HUES48 (cell line): Measurements from ENCODE around the gene CACNG1.

Experiments
- H3K27ac ChIP-seq: one replicate; pipeline ENCODE4 v1.7.0; 2013; ENCODE audit warnings: low read depth, low read length, inconsistent platforms
- H3K27me3 ChIP-seq: 2 replicates; pipeline ENCODE4 v1.6.1; 2013; ENCODE audit warnings: mild to moderate bottlenecking, low read length; ENCODE audit not compliant: control insufficient read depth, insufficient read depth
- H3K36me3 ChIP-seq: 2 replicates; pipeline ENCODE4 v1.6.1; 2013; ENCODE audit warnings: low read length; ENCODE audit not compliant: control insufficient read depth, insufficient read depth
- H3K4me1 ChIP-seq: 2 replicates; pipeline ENCODE4 v1.6.1; 2013; ENCODE audit warnings: mild to moderate bottlenecking, low read length; ENCODE audit not compliant: control insufficient read depth, insufficient read depth
- H3K4me3 ChIP-seq: 2 replicates; pipeline ENCODE4 v1.5.1; 2013; ENCODE audit warnings: mild to moderate bottlenecking, low read depth, low read length
- H3K9ac ChIP-seq: 2 replicates; pipeline ENCODE4 v1.6.1; 2013; ENCODE audit warnings: mild to moderate bottlenecking, low read depth, low read length, moderate library complexity
- H3K9me3 ChIP-seq: 2 replicates; pipeline ENCODE4 v1.6.1; 2013; ENCODE audit warnings: low read length; ENCODE audit not compliant: control insufficient read depth, insufficient read depth

Gene CACNG1

DNA sequence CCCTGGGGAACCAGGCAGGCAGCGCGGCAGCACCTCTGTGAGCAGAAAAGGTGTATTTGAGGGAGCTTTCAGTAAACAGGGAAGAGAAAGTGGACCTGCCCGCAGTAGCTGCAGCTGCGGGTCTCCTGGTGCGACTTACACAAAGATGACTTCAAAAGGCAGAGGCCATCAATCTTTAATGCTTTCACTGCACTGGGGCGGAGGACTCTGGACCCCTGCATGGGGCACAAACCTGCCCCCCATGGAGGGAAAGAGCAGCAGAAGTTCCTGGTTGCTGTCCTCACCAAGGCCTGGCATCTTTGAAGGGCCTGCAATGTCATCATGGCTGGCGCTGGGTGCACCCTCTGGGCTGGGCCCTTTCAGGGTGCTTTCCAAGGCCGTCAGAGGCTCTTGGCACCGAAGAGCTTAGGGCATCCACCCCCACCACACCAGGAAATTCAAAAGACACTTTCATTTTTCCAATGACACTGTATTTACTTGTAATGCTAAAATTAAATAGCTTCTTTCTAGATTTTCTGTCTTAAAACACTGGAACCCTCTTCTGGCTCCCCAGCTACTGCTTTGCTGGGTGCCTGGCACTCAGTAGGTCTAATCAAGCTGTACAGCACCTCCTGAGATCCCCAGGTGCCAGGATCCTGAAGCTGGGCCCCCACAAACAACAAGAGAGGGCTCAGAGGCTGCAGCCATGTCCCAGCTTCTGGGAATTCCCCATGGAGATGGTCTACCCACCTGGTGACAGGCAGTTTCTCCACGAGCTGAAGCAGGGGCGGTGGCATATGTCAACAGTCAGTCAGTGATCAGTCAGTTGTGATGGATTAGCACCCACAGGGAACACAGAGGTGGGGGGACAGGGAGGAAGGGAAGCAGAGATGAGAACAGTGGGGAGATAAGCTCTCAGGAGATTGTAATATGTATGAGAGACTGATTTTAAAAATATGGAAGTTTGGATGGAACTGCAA lies 2.1 kb upstream of the CACNG1 start:
- H3K27ac ChIP-seq, result no peak overlapping the region
- no peaks in the 10 kb centered on the region for H3K4me1 ChIP-seq
- no peaks in the 10 kb centered on the region for H3K36me3 ChIP-seq
- no peaks in the 10 kb centered on the region for H3K27me3 ChIP-seq
- no peak overlapping the region for H3K9ac ChIP-seq
- H3K4me3 ChIP-seq, result no peak overlapping the region
- no peaks in the 10 kb centered on the region for H3K9me3 ChIP-seq

DNA sequence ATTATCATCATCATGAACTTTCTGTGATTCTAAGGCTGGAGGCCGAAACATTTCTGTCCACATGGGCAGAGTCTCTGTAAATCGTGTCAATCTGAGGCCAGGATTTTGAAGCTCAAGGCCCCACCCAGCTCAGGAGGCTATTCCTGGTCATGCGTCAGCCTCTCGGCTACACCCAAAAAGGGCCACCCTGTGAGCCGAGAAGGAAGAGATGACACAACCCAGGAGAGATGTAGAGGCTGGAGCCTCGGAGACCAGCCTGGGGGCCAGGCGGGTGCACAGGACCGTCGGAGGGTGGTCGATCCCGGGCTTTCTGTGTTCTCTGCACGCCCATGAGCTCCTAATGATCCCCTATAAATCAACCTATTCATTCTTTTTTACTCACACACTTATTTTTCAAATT lies 1.1 kb upstream of the CACNG1 start:
- no peak overlapping the region for H3K9ac ChIP-seq
- 0 out of 2 replicates have a peak, but pooled peaks cover under 1% of the 10 kb centered on the region for H3K9me3 ChIP-seq
- H3K27ac ChIP-seq, result no peak overlapping the region
- H3K27me3 ChIP-seq, result no peaks in the 10 kb centered on the region
- no peaks in the 10 kb centered on the region for H3K4me1 ChIP-seq
- H3K36me3 ChIP-seq, result no peaks in the 10 kb centered on the region
- no peak overlapping the region for H3K4me3 ChIP-seq

DNA sequence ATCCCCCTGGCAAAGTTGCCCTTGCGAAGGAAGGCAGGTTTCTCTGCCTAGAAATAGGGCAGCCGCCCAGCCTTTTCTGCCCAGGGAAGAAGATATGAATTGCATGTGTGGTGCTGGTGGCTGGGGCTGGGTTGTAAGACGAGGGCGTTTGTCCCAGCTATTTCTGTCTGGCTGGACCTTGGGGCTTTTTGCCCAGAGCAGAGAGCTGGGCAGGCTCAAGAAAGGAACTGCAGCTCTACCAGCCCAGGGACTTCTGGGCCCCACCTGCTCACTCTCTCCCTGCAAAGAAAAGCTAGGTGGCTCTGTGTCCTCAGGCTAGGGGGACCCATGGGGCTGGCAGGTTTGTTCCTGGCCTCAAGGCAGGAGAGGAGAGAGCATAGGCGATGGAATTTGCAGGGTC lies 586 bp downstream of the CACNG1 start:
- no peak overlapping the region for H3K27ac ChIP-seq
- no peak overlapping the region for H3K9ac ChIP-seq
- H3K4me3 ChIP-seq, result no peak overlapping the region
- no peaks in the 10 kb centered on the region for H3K36me3 ChIP-seq
- H3K9me3 ChIP-seq, result peaks cover 10% of the 10 kb centered on the region
- H3K27me3 ChIP-seq, result no peaks in the 10 kb centered on the region
- no peaks in the 10 kb centered on the region for H3K4me1 ChIP-seq

DNA sequence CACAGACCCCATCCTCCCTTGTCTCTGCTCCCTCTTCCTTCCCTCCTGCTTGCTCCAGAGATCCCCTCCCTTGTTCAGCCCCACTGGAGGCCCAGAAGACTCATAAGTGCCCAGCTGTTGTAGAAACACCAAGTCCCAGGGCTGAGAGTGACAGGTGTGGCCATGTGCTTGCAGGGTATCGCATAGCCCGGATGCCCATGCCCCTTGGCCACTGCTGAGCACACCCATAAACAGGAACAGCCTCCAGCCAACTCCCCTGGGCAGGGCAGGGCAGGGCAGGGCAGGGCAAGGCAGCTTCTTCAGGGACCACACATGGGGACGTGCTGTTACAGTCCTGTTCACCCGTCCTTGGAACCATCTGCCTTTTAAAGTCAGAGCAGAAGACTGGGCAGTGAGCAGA lies 2.0 kb downstream of the CACNG1 start:
- no peaks in the 10 kb centered on the region for H3K36me3 ChIP-seq
- no peaks in the 10 kb centered on the region for H3K4me1 ChIP-seq
- no peak overlapping the region for H3K4me3 ChIP-seq
- H3K27ac ChIP-seq, result no peak overlapping the region
- H3K9me3 ChIP-seq, result peaks cover 10% of the 10 kb centered on the region
- no peak overlapping the region for H3K9ac ChIP-seq
- no peaks in the 10 kb centered on the region for H3K27me3 ChIP-seq

DNA sequence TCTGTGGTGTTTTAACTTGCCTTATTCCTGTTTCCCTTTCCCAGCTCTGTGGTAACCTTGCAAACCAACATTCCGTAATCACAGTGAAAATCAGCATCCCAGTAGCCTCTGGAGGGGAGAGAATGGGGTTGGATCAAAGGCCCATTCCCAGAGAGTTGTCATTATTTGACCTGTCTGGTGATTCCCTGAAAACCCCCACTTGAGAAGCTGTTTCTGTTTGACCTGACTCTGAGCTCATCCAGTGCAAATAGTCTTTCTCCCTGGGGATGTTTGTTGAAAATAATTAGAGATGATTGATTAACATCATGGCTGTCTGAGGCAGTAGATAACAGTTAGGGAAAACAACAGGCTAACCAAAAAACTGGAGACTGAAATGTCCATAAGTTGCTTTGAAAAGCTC lies 3.0 kb downstream of the CACNG1 start:
- no peak overlapping the region for H3K9ac ChIP-seq
- no peaks in the 10 kb centered on the region for H3K27me3 ChIP-seq
- H3K36me3 ChIP-seq, result no peaks in the 10 kb centered on the region
- peaks cover 10% of the 10 kb centered on the region for H3K9me3 ChIP-seq
- H3K4me1 ChIP-seq, result no peaks in the 10 kb centered on the region
- no peak overlapping the region for H3K4me3 ChIP-seq
- no peak overlapping the region for H3K27ac ChIP-seq

DNA sequence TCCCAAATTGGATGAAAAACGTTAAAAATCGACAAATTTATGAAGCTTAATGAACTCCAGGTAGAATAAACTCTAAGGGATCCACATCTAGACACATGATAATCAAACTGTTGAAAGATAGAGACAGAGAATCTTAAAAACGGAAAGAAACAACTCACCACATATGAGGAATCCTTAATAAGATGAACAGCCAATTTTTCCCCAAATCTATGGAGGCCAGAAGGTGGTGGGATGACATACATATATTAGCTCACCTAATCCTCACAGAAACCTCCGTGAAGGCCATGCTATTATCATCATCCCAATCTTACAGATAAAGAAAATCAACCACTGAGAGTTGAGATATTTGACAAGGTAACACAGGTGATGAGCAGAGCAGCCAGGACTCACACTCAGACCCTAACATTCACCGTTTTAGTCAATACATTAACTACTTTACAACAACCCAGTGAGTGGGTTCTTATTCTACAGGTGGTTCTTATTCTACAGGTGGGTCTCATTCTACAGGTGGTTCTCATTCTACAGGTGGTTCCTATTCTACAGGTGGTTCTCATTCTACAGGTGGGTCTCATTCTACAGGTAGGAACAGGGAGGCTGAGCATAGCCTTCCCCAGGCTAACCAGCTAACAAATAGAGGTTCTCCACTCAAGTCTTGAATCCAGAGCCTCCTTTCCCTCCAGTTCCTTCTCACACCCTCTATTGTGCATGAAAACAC lies 4.8 kb downstream of the CACNG1 start:
- no peaks in the 10 kb centered on the region for H3K36me3 ChIP-seq
- no peak overlapping the region for H3K27ac ChIP-seq
- no peaks in the 10 kb centered on the region for H3K4me1 ChIP-seq
- H3K27me3 ChIP-seq, result no peaks in the 10 kb centered on the region
- no peak overlapping the region for H3K9ac ChIP-seq
- H3K9me3 ChIP-seq, result peaks cover 10% of the 10 kb centered on the region
- no peak overlapping the region for H3K4me3 ChIP-seq

DNA sequence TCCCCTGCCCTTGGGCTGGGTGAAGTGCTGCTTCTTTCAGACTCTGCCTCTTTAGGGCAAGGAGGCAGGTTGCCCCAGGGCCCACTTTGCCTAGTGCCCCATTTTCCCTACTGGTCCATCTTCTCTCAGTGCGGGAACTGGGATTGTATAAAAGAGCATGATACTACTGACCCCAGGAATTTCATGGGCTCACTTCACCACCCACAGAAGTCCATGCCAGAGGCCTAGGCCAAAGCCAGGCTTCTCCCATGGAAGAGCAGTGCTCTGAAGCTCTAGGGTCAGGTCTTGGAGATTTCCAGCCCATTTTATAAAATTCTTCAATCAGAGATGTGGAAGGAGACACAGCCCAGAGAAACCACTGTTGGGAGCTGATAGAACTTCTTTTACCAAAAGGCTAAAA lies 5.7 kb downstream of the CACNG1 start:
- H3K27ac ChIP-seq, result no peak overlapping the region
- H3K9me3 ChIP-seq, result peaks cover 10% of the 10 kb centered on the region
- H3K9ac ChIP-seq, result no peak overlapping the region
- H3K36me3 ChIP-seq, result no peaks in the 10 kb centered on the region
- H3K4me1 ChIP-seq, result no peaks in the 10 kb centered on the region
- H3K27me3 ChIP-seq, result no peaks in the 10 kb centered on the region
- no peak overlapping the region for H3K4me3 ChIP-seq

DNA sequence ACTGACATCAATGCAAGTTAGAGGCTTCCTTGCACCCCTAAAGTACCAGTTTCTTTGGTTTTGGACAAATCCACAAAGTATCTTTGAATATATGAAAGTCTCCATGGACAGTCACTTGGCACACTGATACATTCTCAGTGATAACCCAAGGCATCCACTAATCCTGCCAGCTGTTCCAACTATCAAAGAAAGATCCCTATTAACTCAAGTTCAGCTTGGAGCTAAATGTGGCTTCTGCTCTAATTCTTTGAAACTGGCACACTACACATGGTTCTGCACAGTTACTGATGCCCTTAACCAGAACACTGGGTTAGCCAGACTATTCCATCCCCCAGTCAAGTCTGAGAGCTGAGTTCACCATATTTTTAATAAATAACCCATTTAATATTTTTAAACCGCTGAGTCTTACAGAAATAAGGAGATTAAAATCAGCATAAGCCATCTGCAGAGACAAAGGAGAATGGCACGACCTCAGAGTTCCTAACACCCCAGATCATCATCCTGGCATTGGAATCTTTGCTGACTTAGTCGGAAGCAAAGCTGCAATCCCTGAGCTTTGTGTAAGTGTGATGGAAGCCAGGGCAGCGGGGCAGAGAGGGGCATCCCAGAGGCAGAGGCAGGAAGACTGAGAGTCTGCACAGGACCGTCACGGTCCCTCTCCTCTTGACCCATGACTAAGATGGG lies 6.3 kb downstream of the CACNG1 start:
- no peaks in the 10 kb centered on the region for H3K36me3 ChIP-seq
- no peak overlapping the region for H3K9ac ChIP-seq
- no peaks in the 10 kb centered on the region for H3K4me1 ChIP-seq
- peaks cover 10% of the 10 kb centered on the region for H3K9me3 ChIP-seq
- no peak overlapping the region for H3K4me3 ChIP-seq
- H3K27ac ChIP-seq, result no peak overlapping the region
- no peaks in the 10 kb centered on the region for H3K27me3 ChIP-seq

DNA sequence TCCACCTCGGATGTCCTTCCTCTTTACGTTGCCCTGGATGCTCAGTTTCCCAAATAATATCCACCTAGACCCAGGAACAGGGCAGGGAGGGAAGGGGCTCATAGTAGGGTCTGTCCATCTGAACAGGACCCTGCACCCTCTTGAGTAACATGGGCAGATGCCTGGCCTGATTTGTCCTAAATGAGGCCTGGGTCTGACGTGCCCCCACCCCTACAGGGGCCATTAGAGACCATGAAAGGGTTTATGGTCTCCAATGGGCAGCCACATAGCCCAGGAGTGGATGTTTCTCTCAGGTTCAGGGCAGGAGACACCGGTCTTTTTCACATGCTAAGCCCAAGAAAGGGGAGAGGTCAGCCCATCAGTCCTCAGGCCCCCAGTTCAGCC lies 6.8 kb downstream of the CACNG1 start:
- H3K27me3 ChIP-seq, result no peaks in the 10 kb centered on the region
- H3K4me3 ChIP-seq, result no peak overlapping the region
- no peaks in the 10 kb centered on the region for H3K4me1 ChIP-seq
- no peak overlapping the region for H3K9ac ChIP-seq
- H3K36me3 ChIP-seq, result no peaks in the 10 kb centered on the region
- H3K27ac ChIP-seq, result no peak overlapping the region
- H3K9me3 ChIP-seq, result peaks cover 10% of the 10 kb centered on the region

DNA sequence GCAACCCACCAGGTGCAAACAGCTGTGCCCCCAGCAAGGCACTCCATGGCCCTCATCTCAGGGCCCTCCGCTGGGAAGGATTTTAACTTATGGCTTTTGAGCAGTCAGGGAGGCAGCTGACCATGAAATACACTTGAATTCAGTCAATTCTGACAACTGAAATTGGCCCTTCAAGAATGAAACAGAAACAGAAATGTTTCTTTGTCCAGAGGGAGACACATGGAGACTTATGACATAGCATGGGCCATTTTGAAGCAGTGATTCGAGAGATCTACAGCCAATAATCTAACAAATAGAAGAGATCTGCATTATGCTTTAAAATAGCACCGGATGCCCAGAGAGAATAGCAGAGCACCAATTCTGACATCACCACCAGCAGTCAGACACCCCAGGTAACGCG lies 7.5 kb downstream of the CACNG1 start:
- H3K36me3 ChIP-seq, result no peaks in the 10 kb centered on the region
- no peaks in the 10 kb centered on the region for H3K27me3 ChIP-seq
- H3K9ac ChIP-seq, result no peak overlapping the region
- no peaks in the 10 kb centered on the region for H3K4me1 ChIP-seq
- H3K27ac ChIP-seq, result no peak overlapping the region
- H3K9me3 ChIP-seq, result peaks cover 10% of the 10 kb centered on the region
- no peak overlapping the region for H3K4me3 ChIP-seq
